Measurements from ENCODE around the gene TPRN. TPM values are rescaled to one million over a fixed set of nuclear protein-coding genes. Genes with fewer than 3 reads are reported as not detected.

TPRN gene
- total RNA-seq, 1 donor from 2014 or later = 3.4 TPM

- Mint-ChIP-seq H3K9me3 (no peaks in the 10 kb centered on the region), H3K4me1 (peaks cover 25% of the 10 kb centered on the region), H3K27me3 (ENCODE audit: insufficient read depth, low read depth) (peaks cover 3% of the 10 kb centered on the region), H3K4me3 (peak overlapping the region; percentile 95), H3K27ac (no peak overlapping the region), H3K36me3 (peaks cover 3% of the 10 kb centered on the region)
- H3K36me3 ChIP-seq = no peaks in the 10 kb centered on the region
- H3K9ac ChIP-seq = no peak overlapping the region
- H4K20me1 ChIP-seq (ENCODE audit: low read depth) = peaks cover 10% of the 10 kb centered on the region
- no peak for TF ChIP-seq EZH2 (IDR thresholded peaks at IDR 0.05)
- no peak for TF ChIP-seq EZH2phosphoT487 (IDR thresholded peaks at IDR 0.05)
- TF ChIP-seq CTCF (IDR thresholded peaks at IDR 0.05) = no peak
- H3K27me3 ChIP-seq = no peaks in the 10 kb centered on the region
- peaks cover 10% of the 10 kb centered on the region for H3F3A ChIP-seq (ENCODE audit: low read depth)
- H3K4me1 ChIP-seq = peaks cover 5% of the 10 kb centered on the region
- no peaks in the 10 kb centered on the region for H3K9me3 ChIP-seq (ENCODE audit: low read depth)
- no peak overlapping the region for H3K4me2 ChIP-seq
- H3K4me3 ChIP-seq = no peak overlapping the region
- H3K27ac ChIP-seq = no peak overlapping the region
- H2AFZ ChIP-seq (replicated peaks) = no peak overlapping the region
- H3K79me2 ChIP-seq (ENCODE audit: low read depth) = peaks cover 23% of the 10 kb centered on the region
- DNase-seq (ENCODE audit: low spot score) = no peak
These were observed 14.2 kb downstream of the TPRN start for GRCh38 chr9:137186385-137186784.

GRCh38 chr9:137185921-137186320 lies 14.6 kb downstream of the TPRN start:
- no peak for DNase-seq (ENCODE audit: low spot score)
- H3K27ac Mint-ChIP-seq = no peak overlapping the region
- H2AFZ ChIP-seq (replicated peaks) = no peak overlapping the region
- peaks cover 5% of the 10 kb centered on the region for H3K4me1 ChIP-seq
- H4K20me1 ChIP-seq (ENCODE audit: low read depth) = peaks cover 10% of the 10 kb centered on the region
- no peaks in the 10 kb centered on the region for H3K36me3 ChIP-seq
- no peaks in the 10 kb centered on the region for H3K9me3 Mint-ChIP-seq
- no peak overlapping the region for H3K4me2 ChIP-seq
- TF ChIP-seq EZH2 (IDR thresholded peaks at IDR 0.05) (no peak), CTCF (IDR thresholded peaks at IDR 0.05) (no peak), EZH2phosphoT487 (IDR thresholded peaks at IDR 0.05) (no peak)
- H3K79me2 ChIP-seq (ENCODE audit: low read depth) = peaks cover 23% of the 10 kb centered on the region
- H3K4me3 ChIP-seq = no peak overlapping the region
- H3K27ac ChIP-seq = no peak overlapping the region
- peak overlapping the region; percentile 95 for H3K4me3 Mint-ChIP-seq
- no peak overlapping the region for H3K9ac ChIP-seq
- peaks cover 3% of the 10 kb centered on the region for H3K27me3 Mint-ChIP-seq (ENCODE audit: insufficient read depth, low read depth)
- peaks cover 3% of the 10 kb centered on the region for H3K36me3 Mint-ChIP-seq
- peaks cover 25% of the 10 kb centered on the region for H3K4me1 Mint-ChIP-seq
- H3K9me3 ChIP-seq (ENCODE audit: low read depth) = no peaks in the 10 kb centered on the region
- H3F3A ChIP-seq (ENCODE audit: low read depth) = peaks cover 10% of the 10 kb centered on the region
- H3K27me3 ChIP-seq = no peaks in the 10 kb centered on the region

- Histone ChIP-seq H4K20me1 (ENCODE audit: low read depth) (peaks cover 10% of the 10 kb centered on the region), H3K36me3 (no peaks in the 10 kb centered on the region), H3K9me3 (ENCODE audit: low read depth) (no peaks in the 10 kb centered on the region), H3K4me3 (no peak overlapping the region), H3K79me2 (ENCODE audit: low read depth) (peaks cover 23% of the 10 kb centered on the region), H3K4me2 (no peak overlapping the region), H3F3A (ENCODE audit: low read depth) (peaks cover 10% of the 10 kb centered on the region), H2AFZ (replicated peaks) (no peak overlapping the region), H3K27me3 (no peaks in the 10 kb centered on the region), H3K9ac (no peak overlapping the region), H3K27ac (no peak overlapping the region), H3K4me1 (peaks cover 5% of the 10 kb centered on the region)
- H3K4me3 Mint-ChIP-seq = no peak overlapping the region
- H3K4me1 Mint-ChIP-seq = peaks cover 21% of the 10 kb centered on the region
- H3K36me3 Mint-ChIP-seq = peaks cover 3% of the 10 kb centered on the region
- H3K27me3 Mint-ChIP-seq (ENCODE audit: insufficient read depth, low read depth) = peaks cover 3% of the 10 kb centered on the region
- TF ChIP-seq EZH2 (IDR thresholded peaks at IDR 0.05) (no peak), CTCF (IDR thresholded peaks at IDR 0.05) (no peak), EZH2phosphoT487 (IDR thresholded peaks at IDR 0.05) (no peak)
- DNase-seq (ENCODE audit: low spot score) = no peak
- no peak overlapping the region for H3K27ac Mint-ChIP-seq
- no peaks in the 10 kb centered on the region for H3K9me3 Mint-ChIP-seq
These were observed 15.5 kb downstream of the TPRN start for GRCh38 chr9:137184881-137185660.

Measured in neural progenitor cell (in vitro differentiated cells).